HG02852 (cell line): Measurements from ENCODE around the gene FCGR3A.
"Not testable (repeated sequence)": the region's sequence is repeated elsewhere in the genome, so short reads cannot be mapped to it uniquely, and the experiment has no call there.

Experiments
- ATAC-seq: cut with Tn5 transposase; IDR thresholded peaks from one replicate; pipeline ENCODE4 v1.9.1; 2021; ENCODE audit warnings: mild to moderate bottlenecking, moderate library complexity; ENCODE audit not compliant: unreplicated experiment

Gene FCGR3A

GRCh38 chr1:161557506-161558450, 8.2 kb upstream of the FCGR3A start:
- ATAC-seq = not testable (repeated sequence)

- not testable (repeated sequence) for ATAC-seq
These were observed 7.4 kb upstream of the FCGR3A start for GRCh38 chr1:161556990-161557389.

DNA sequence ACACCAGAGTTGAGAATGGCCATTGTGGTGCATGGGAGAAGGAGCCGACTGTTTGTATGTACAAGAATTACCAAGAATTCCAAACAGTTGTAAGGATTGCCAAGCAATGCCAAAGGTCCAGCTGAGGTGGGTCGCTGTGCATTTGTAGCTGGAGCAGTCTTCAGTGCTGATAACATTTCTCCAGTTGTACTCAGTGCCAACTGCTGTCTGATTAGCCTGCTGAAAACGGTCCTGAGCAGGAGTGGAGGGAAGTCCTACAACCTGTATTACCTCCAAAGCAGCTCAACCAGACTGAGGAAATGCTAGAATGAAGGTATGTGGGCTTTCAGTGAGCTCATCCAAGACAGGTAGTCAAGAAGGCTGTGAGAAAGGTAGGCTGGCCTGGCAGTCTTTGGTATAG, 6.5 kb upstream of the FCGR3A start:
- ATAC-seq = not testable (repeated sequence)

GRCh38 chr1:161554815-161555417, 5.3 kb upstream of the FCGR3A start:
- ATAC-seq = not testable (repeated sequence)

- ATAC-seq = not testable (repeated sequence)
These were observed 4.7 kb upstream of the FCGR3A start for GRCh38 chr1:161554340-161554739.

DNA sequence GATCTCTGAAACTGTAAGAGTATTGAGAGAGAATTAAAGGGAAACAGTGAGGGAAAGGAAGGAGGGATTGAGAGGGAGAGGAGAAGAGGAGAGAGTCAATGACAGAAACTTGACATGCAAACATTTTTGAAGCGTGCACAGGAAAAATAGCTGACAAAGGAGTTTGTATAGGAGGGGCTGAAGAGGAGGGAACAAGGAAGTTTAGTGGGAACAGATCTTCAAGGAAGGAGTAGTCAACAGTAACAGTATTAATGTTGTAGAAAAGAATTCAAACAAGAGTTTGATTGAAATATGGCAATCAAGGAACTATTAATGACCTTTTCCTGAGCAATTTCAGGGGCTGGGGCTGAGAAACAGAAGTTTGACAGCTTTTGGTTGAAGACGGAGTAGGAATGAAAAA, 4.0 kb upstream of the FCGR3A start:
- ATAC-seq = not testable (repeated sequence)

DNA sequence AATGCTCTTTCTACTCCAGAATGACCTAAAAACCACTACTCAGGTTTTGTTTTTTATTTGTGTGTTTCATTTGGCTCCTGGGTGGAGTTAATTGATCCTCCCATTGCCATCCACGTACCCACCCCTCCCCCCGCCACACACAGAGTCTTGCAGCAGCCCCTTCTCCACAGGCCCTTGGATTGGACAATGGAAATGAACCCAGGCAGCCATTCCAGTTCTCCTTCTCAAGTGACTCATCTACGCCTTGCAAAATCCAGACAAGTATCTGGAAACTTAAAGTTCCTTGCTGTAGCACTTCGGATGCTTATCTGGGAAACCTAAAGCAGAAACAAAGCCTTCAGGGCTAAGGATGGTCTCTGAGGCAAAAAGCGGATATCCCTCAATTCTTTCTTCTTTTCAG, 1.3 kb upstream of the FCGR3A start:
- not testable (repeated sequence) for ATAC-seq

DNA sequence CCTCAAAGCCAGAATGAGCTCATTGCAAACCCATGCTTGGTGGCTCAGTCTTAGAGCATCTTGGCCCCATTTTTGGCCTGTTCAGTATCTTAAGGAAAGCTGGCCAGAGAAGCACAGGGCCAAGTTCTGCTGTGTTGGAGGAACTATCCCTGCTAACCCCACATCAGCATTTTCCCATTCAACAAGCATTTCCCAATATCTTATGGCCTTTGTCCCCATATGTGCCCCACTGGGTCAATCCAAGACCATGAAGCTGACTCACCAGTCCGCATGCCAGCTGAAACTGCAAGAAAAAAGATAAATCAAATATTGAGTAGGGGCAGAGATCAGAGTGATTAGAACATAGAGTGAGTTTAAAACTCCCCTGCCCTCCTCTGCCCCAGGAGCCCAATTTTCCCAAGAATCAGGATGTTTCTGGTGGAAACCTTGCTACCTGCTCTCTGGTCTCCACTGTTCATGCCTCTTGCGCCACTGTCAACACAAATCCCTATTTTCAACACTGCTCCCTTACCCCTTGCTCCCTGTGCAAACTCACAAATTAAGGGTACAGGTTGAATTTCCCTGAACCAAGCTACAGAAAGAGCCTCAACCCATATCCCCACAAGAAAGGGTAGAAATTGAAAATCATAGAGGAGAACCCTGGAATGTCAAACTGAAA, 740 bp downstream of the FCGR3A start:
- not testable (repeated sequence) for ATAC-seq

- ATAC-seq = not testable (repeated sequence)
These were observed 1.4 kb downstream of the FCGR3A start for GRCh38 chr1:161547995-161548741.

DNA sequence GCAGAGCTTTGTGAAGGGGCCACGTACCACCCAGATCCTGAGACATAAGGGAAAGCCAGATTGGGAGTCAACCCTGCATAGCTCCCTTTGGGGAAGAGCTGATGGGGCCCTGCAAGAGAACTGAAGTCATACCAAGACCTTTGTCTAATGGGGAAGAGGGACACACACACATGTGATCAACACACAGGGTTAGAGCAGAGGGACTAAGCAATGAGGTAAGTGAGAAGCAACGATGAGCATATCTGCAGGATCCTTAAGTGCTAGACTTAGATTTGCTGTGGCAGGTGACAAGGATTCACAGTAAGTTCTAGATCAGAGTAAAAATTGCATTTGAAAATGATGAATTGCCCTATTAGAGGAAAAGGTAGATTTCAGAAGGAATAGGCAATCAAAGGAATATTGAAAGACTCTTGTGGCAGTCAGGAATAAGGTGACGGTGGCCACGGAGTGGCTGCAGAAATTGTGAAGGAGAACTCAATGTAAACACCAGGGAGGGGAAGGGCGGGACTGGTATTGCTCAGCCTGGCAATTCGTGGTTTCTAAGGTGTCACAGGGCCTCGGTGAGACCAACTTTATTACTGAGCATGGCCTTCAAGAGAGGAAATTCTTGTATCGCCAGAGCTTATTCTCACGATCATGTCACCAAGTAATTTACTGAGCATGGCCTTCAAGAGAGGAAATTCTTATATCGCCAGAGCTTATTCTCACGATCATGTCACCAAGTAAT, 4.5 kb downstream of the FCGR3A start:
- ATAC-seq = not testable (repeated sequence)

GRCh38 chr1:161543125-161543524, 6.5 kb downstream of the FCGR3A start:
- not testable (repeated sequence) for ATAC-seq

- ATAC-seq = peak; percentile 58
These were observed 7.5 kb downstream of the FCGR3A start for GRCh38 chr1:161542091-161542559.

DNA sequence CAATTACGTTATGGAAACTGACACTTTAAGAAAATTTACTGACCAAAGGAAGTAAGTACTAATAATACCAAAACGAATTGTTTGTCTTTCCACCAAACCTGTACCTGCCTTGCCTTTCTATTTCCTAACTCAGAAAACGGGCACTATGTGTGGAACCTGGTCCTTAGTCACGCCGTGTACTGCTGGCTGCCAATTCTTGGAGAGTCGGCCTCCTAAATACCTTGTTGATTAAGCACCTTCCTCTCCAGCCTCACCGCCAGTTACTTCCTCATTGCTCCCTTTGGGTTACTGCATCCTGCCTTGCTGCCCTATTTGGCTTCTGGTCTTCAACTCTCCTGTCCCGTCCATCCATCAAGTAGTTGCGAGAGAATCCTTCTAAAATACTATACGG, 9.1 kb downstream of the FCGR3A start:
- not testable (repeated sequence) for ATAC-seq

- peak; percentile 60 for ATAC-seq
These were observed 9.7 kb downstream of the FCGR3A start for GRCh38 chr1:161539731-161540569.

DNA sequence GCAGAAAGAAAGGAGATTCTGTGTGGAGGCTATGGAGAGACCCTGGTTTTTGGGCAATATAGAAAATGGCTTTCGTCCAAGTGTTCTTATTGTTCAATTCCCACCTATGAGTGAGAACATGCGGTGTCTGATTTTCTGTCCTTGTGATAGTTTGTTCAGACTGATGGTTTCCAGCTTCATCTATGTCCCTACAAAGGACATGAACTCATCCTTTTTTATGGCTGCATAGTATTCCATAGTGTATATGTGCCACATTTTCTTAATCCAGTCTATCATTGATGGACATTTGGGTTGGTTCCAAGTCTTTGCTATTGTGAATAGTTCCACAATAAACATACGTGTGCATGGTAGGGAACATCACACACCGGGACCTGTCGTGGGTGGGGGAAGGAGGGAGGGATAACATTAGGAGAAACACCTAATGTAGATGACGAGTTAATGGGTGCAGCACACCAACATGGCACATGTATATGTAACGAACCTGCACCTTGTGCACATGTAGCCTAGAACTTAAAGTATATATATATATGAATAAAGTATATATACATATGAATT, 10.6 kb downstream of the FCGR3A start:
- not testable (repeated sequence) for ATAC-seq

DNA sequence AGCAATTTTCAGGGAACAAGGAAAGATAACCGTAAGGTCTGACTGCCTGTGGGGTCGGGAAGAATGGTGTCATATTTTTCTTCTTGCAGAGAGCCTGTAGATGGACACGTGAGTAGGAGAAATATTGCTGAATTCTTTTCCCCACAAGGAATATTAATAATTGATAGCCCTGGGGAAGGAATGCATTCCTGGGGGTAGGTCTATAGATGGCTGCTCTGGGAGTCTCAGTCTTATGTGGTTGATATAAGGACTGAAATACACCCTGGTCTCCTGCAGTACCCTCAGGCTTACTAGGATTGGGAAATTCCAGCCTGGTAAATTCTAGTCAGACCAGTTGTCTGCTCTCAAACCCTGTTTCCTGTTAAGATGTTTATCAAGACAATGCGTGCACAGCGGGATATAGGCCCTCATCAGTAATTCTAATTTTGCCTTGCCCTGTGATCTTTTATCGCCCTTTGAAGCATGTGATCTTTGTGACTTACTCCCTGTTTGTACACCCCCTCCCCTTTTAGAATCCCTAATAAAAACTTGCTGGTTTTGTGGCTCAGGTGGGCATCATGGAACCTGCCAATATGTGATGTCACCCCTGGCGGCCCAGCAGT, 12.4 kb downstream of the FCGR3A start:
- ATAC-seq = not testable (repeated sequence)

DNA sequence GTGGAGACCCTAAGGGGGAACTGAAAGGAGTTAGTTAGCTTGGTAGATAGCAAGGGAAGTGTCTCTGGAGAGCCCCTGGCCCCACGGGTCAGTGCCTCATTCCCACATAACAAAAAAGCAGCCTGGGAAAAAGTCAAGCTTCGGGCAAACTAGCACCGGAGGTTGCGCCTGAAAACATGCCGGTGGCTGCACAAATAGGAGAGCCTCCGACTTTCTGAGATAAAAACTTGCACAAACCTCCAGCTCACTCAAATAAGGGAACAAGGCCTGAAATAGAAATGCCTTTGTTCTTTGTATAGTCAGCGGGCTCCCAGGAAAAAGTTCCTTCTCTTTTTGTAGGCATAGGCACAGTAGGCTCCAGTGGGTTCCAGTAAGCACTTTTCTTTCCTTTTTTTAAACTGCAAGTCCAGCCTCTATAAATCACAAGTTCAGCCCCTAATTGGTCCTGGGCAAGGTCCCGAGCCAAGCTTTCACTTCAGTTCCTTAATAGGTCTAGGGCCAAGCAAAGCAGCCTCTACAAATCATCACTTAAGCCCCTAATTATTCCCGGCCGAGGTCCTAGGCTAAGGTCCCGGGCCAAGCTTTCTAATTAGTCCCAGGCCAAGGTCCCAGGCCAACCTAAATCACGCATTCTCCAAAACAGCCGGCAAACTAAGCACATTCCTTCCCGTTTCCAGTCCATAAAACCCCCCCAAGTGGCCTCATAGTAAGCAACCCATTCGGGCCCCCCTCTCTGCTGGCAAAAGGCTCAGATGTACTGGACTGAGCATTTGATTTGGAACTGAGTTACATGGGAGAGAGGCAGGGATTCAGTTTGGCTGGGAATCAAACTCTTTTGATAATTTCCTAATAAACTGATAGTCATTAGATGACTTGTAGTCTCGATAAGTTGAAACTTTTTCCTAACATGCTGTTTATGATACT, 16.7 kb downstream of the FCGR3A start:
- not testable (repeated sequence) for ATAC-seq
